HG03025 (cell line): ENCODE data around the gene JOSD1.

Experiments used
- ATAC-seq: cut with Tn5 transposase; IDR thresholded peaks from one replicate; pipeline ENCODE4 v1.9.1; 2021; ENCODE audit warnings: mild to moderate bottlenecking, moderate library complexity; ENCODE audit not compliant: unreplicated experiment, low FRiP score

Gene JOSD1

GRCh38 chr22:38700789-38701628 is at the start of gene JOSD1:
JOSD1 (minus strand) TSS chr22:38700943; CDS start chr22:38699987, 956 bp downstream.
- peak; percentile 37 for ATAC-seq

- ATAC-seq = no peak
Observed at GRCh38 chr22:38750104-38750503, 49.4 kb upstream of the JOSD1 start.

GRCh38 chr22:38748487-38749136 is 47.9 kb upstream of the JOSD1 start:
- no peak for ATAC-seq

GRCh38 chr22:38745676-38746460 is 45.1 kb upstream of the JOSD1 start:
- no peak for ATAC-seq

GRCh38 chr22:38744981-38745380 is 44.2 kb upstream of the JOSD1 start:
- ATAC-seq = no peak

GRCh38 chr22:38742176-38742942 is 41.6 kb upstream of the JOSD1 start:
- ATAC-seq = no peak

GRCh38 chr22:38741576-38741975 is 40.8 kb upstream of the JOSD1 start:
- ATAC-seq = no peak

GRCh38 chr22:38741166-38741565 is 40.4 kb upstream of the JOSD1 start:
- ATAC-seq = no peak

- no peak for ATAC-seq
Observed at GRCh38 chr22:38740754-38741153, 40.0 kb upstream of the JOSD1 start.

- no peak for ATAC-seq
Observed at GRCh38 chr22:38740116-38740723, 39.5 kb upstream of the JOSD1 start.

GRCh38 chr22:38739300-38740055 is 38.7 kb upstream of the JOSD1 start:
- no peak for ATAC-seq

- ATAC-seq = no peak
Observed at GRCh38 chr22:38738475-38739070, 37.8 kb upstream of the JOSD1 start.

- ATAC-seq = no peak
Observed at GRCh38 chr22:38737302-38738060, 36.7 kb upstream of the JOSD1 start.

- no peak for ATAC-seq
Observed at GRCh38 chr22:38736257-38736570, 35.5 kb upstream of the JOSD1 start.

GRCh38 chr22:38735465-38736256 is 34.9 kb upstream of the JOSD1 start:
- no peak for ATAC-seq

- no peak for ATAC-seq
Observed at GRCh38 chr22:38735126-38735464, 34.4 kb upstream of the JOSD1 start.

- ATAC-seq = no peak
Observed at GRCh38 chr22:38734421-38735100, 33.8 kb upstream of the JOSD1 start.
